Breast epithelium (tissue), 3 donors: Measurements from ENCODE around the gene SLC16A6.

Source experiments
- CTCF ChIP-seq, 3 donors: fragments of 450-650 bp; IDR thresholded peaks; one replicate each; pipeline ENCODE4 v1.5.1; 2016 to 2017; ENCODE audit warnings: antibody characterized with exemption in 3 of 3, mild to moderate bottlenecking in 3 of 3, moderate library complexity in 3 of 3
- POLR2A ChIP-seq: fragments of 450-650 bp; IDR thresholded peaks from one replicate; pipeline ENCODE4 v1.6.1; 2016; ENCODE audit warnings: antibody characterized with exemption, mild to moderate bottlenecking, moderate library complexity
- POLR2AphosphoS5 ChIP-seq, 3 donors: sonication (generic); formaldehyde crosslinking; IDR thresholded peaks; one replicate each; pipeline ENCODE4 v1.6.1; 2017; ENCODE audit warnings: antibody characterized with exemption in 3 of 3

- no peak for TF ChIP-seq POLR2AphosphoS5 (IDR thresholded peaks at IDR 0.05)
- no peak for TF ChIP-seq CTCF (IDR thresholded peaks at IDR 0.05)
- no peak for TF ChIP-seq POLR2A
Observed at GRCh38 chr17:68320311-68320865, 29.5 kb upstream of the SLC16A6 start.
